ENCODE measurements around the gene CCBE1.

The CCBE1 gene

GRCh38 chr18:59388817-59389216 is 308.4 kb downstream of the CCBE1 start:
- no peak for DNase-seq (ENCODE audit: low read depth in 2 of 2)

- DNase-seq (ENCODE audit: low read depth in 2 of 2), result no peak
Observed at GRCh38 chr18:59387687-59388565, 309.3 kb downstream of the CCBE1 start.

GRCh38 chr18:59386909-59387686 is 310.1 kb downstream of the CCBE1 start:
- DNase-seq (ENCODE audit: low read depth in 2 of 2), result no peak

- no peak for DNase-seq (ENCODE audit: low read depth in 2 of 2)
Observed at GRCh38 chr18:59385191-59385590, 312.0 kb downstream of the CCBE1 start.

- no peak for DNase-seq (ENCODE audit: low read depth in 2 of 2)
Observed at GRCh38 chr18:59383851-59384250, 313.4 kb downstream of the CCBE1 start.

- no peak for DNase-seq (ENCODE audit: low read depth in 2 of 2)
Observed at GRCh38 chr18:59382383-59382782, 314.8 kb downstream of the CCBE1 start.

GRCh38 chr18:59381949-59382348 is 315.3 kb downstream of the CCBE1 start:
- DNase-seq (ENCODE audit: low read depth in 2 of 2), result no peak
